Body of pancreas (tissue), 4 donors: ENCODE results near the gene RAMP1. TPM values are rescaled to one million over a fixed set of nuclear protein-coding genes. Genes with fewer than 3 reads are reported as not detected.
A peak's percentile ranks its signal among the peaks of the same experiment; 100 is the strongest.

Experiments used
- ATAC-seq: fragments of 150-250 bp; one replicate; pipeline ENCODE4 v1.9.1; 2016
- DNase-seq, 4 donors: peaks; one replicate each; pipeline ENCODE4 v3.0.0-alpha.2; 2019
- H3K27ac ChIP-seq, 4 donors: fragments of 200-600 bp; sonication (generic); 1 replicate in 3 of 4; 2 replicates in 1 of 4; pipeline versions ENCODE4 v1.5.1 to v1.6.1; 2016 to 2019; ENCODE audit warnings: mild to moderate bottlenecking in 1 of 4, mixed read lengths in 1 of 4, moderate library complexity in 1 of 4
- H3K27me3 ChIP-seq, 2 donors: fragments of 200-600 bp; sonication (generic); one replicate each; pipeline ENCODE4 v1.6.0; 2016; ENCODE audit warnings: mild to moderate bottlenecking in 1 of 2
- H3K36me3 ChIP-seq, 2 donors: fragments of 200-600 bp; sonication (generic); replicated peaks in 1 of 2; 2 replicates each; pipeline ENCODE4 v1.5.1; 2016; ENCODE audit warnings: low read depth in 2 of 2; ENCODE audit not compliant: insufficient read depth in 1 of 2
- H3K4me1 ChIP-seq: fragments of 200-600 bp; sonication (generic); one replicate; pipeline ENCODE4 v1.6.0; 2016
- H3K4me3 ChIP-seq, 2 donors: fragments of 200-600 bp; sonication (generic); 1 replicate in 1 of 2; 2 replicates in 1 of 2; pipeline ENCODE4 v1.5.1; 2016 to 2019
- H3K9me3 ChIP-seq, 3 donors: fragments of 200-600 bp; sonication (generic); 1 replicate in 2 of 3; 2 replicates in 1 of 3; pipeline ENCODE4 v1.5.1; 2016
- POLR2A ChIP-seq, 3 donors: fragments of 450-650 bp; IDR thresholded peaks; one replicate each; pipeline ENCODE4 v1.6.1; 2016; ENCODE audit warnings: antibody characterized with exemption in 3 of 3, mild to moderate bottlenecking in 2 of 3
- WGBS, 2 donors: methylation state at CpG; one replicate each; pipeline ENCODE4 v1.1.5; 2017; 5-methylcytosine and 5-hydroxymethylcytosine counted together
- intact Hi-C: fragments of 100-400 bp; cut with DNase I; formaldehyde crosslinking; loops from one replicate; pipeline ENCODE4 v1.15.1; 2023
- small RNA-seq: library from RNA; depleted of rRNA; stranded (forward); fragments of <200 nt; gene quantifications from one replicate; pipeline ENCODE3, GENCODE V24; 2016
- total RNA-seq, 2 donors: library from RNA; depleted of rRNA; stranded (reverse); fragments of >200 nt; gene quantifications; one replicate each; pipeline ENCODE4 v1.1.0, GENCODE V29; 2016
- TF ChIP-seq, protein P1 (sequence below), 7 experiments: fragments of 450-650 bp in 4 of 7; fragments of 200-600 bp in 3 of 7; sonication (generic) in 3 of 7; IDR thresholded peaks; one replicate each; pipeline ENCODE4 v1.5.1; 2016 to 2019; ENCODE audit warnings: antibody characterized with exemption in 7 of 7

Gene RAMP1
- total RNA-seq, 2 donors from 2014 or later, result 74.2 to 85.4 TPM

DNA sequence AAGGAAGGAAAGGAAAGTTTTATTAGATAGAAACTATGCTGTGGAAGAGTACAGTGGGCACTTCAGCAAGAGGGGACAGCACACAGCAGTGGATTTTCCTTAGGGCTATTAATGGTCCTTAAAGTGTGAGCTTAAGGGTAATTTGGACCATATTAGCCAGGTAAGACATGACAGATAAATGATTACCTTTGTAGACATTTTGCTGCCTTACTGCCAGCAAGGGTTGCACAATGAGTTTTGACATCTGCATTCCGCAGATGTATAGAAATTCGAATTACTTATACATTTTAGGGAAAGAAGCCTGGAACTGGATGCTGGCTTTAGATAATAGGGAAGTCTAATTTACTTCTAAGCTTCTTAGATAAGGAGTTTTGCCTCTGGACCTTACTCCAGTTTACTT lies 93.4 kb downstream of the RAMP1 start:
- Histone ChIP-seq H3K4me3 (no peak overlapping the region), H3K9me3 (no peaks in the 10 kb centered on the region), H3K4me1 (peaks cover 9% of the 10 kb centered on the region), H3K36me3 (no peaks in the 10 kb centered on the region), H3K27ac (no peak overlapping the region), H3K27me3 (no peaks in the 10 kb centered on the region)
- TF ChIP-seq POLR2A (IDR thresholded peaks at IDR 0.05), result no peak
- TF ChIP-seq, protein P1, sequence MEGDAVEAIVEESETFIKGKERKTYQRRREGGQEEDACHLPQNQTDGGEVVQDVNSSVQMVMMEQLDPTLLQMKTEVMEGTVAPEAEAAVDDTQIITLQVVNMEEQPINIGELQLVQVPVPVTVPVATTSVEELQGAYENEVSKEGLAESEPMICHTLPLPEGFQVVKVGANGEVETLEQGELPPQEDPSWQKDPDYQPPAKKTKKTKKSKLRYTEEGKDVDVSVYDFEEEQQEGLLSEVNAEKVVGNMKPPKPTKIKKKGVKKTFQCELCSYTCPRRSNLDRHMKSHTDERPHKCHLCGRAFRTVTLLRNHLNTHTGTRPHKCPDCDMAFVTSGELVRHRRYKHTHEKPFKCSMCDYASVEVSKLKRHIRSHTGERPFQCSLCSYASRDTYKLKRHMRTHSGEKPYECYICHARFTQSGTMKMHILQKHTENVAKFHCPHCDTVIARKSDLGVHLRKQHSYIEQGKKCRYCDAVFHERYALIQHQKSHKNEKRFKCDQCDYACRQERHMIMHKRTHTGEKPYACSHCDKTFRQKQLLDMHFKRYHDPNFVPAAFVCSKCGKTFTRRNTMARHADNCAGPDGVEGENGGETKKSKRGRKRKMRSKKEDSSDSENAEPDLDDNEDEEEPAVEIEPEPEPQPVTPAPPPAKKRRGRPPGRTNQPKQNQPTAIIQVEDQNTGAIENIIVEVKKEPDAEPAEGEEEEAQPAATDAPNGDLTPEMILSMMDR (IDR thresholded peaks at IDR 0.05), result no peak
- WGBS, 2 donors, result 69 to 71% methylated on average over 2 of the region's 2 CpGs
- DNase-seq, result no peak
- intact Hi-C loops, result no loop called here
- no peak for ATAC-seq

DNA sequence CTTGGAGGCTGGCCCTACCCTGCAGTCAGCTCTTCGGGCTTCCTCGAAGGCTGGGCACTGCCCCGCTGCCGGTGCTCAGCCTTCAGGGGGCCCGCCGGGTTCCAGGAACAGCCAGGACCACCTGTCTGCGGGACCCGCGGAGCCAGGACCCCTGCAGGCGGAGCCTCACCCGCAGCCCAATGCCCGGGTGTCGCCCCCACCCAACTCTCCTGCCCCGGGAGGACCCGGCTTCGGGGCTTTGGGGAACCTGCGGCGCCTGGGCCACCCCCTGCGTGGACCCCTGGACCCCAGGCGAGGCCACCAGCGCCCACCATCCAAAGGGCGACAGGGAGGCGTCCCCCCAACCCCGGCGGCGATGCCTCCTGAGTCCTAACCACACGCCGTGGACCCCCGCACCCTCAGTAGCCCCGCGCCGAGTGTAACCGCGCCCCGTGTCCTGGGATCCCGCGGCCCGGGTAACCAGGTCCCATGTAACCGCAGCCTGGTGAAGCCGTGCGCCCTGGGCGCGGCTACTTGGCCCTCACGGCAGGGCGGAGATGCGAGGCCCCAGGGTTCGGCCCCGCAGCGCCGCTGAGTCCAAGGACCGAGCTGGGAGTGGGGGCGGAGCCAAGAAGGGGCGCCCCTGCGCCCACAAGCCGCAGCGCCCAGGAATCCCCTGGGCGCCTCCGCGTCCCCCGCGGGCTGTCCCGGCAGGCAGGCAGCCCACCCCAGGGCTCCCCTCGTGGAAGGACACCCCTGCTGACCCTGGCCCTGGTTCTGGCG lies 96.4 kb downstream of the RAMP1 start:
- intact Hi-C loops, result no loop called here
- Histone ChIP-seq H3K36me3 (no peaks in the 10 kb centered on the region), H3K4me1 (peaks cover 22% of the 10 kb centered on the region), H3K27ac (no peak overlapping the region), H3K27me3 (no peaks in the 10 kb centered on the region), H3K4me3 (no peak overlapping the region), H3K9me3 (no peaks in the 10 kb centered on the region)
- WGBS, 2 donors, result 8 to 41% methylated on average over 3 to 45 of the region's 64 CpGs
- no peak for ATAC-seq
- DNase-seq, result peak in 1 of 4 donors; percentile 15
- TF ChIP-seq POLR2A (IDR thresholded peaks at IDR 0.05), result no peak
- TF ChIP-seq, protein P1 (IDR thresholded peaks at IDR 0.05), result no peak

DNA sequence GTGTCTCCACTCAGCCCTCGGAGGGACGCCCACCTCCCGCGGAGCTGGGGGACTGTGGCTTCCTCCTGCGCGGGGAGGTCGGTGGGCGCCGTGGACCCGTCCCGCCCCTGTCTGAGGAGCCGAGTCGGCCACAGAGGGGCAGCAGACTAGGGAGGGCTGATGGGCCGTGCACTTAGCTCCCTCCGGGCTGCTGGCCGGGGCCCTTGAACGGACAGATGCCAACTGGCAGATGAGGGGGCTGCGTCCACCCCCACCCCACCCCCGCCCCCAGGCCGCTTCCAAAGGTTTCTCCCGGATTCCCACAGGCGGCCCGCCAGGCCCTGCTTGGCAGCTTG lies 96.9 kb downstream of the RAMP1 start:
- WGBS, 2 donors, result 40% methylated on average over 23 of the region's 23 CpGs; no CpG with 5 or more reads in 1 of the 2 donors
- Histone ChIP-seq H3K4me3 (no peak overlapping the region), H3K4me1 (peaks cover 28% of the 10 kb centered on the region), H3K27ac (no peak overlapping the region), H3K27me3 (no peaks in the 10 kb centered on the region), H3K36me3 (no peaks in the 10 kb centered on the region), H3K9me3 (no peaks in the 10 kb centered on the region)
- no peak for ATAC-seq
- intact Hi-C loops, result no loop called here
- DNase-seq, result no peak
- TF ChIP-seq, protein P1 (IDR thresholded peaks at IDR 0.05), result no peak
- TF ChIP-seq POLR2A (IDR thresholded peaks at IDR 0.05), result no peak

DNA sequence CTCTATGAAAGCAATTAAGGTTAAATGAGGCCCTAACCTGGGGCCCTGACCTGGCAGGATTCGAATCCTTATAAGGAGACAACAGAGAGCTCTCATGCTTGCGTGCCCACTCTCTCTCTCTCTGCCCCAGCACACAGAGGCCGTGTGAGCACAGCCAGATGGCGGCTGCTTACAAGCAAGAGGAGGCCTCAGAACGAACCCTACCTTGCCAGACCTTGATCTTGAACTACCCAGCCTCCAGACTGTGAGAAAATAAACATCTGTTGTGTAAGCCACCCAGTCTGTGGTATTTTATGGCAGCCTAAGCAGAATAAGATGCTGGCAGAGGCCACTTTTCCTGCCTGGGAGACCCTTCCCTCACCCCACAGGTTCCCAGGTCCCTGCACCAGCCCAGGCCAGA lies 102.2 kb downstream of the RAMP1 start:
- Histone ChIP-seq H3K4me1 (peaks cover 57% of the 10 kb centered on the region), H3K9me3 (peaks cover 0 to 10% (median 0%) of the 10 kb centered on the region in 3 donors), H3K36me3 (no peaks in the 10 kb centered on the region), H3K27me3 (no peaks in the 10 kb centered on the region), H3K27ac (peak overlapping the region; percentile 80 to 90 (median 89)), H3K4me3 (no peak overlapping the region)
- intact Hi-C loops, result no loop called here
- DNase-seq (peak; percentile 89 to 96 (median 94)), ATAC-seq (peak; percentile 86)
- WGBS, 2 donors, result 26 to 30% methylated on average over 5 of the region's 5 CpGs
- TF ChIP-seq, protein P1 (IDR thresholded peaks at IDR 0.05), result no peak
- TF ChIP-seq POLR2A (IDR thresholded peaks at IDR 0.05), result peak in 1 of 3 donors; percentile 26

Small RNA genes lying within 50 kb of the gene (small RNA-seq; reads per million reads assigned to genes)
- gene RF00157, result not detected

Other genes starting within 250 kb of the RAMP1 start
- 10 to 100 TPM; 49.8 to 57.1 TPM for gene LRRFIP1, start 232.0 kb upstream of the RAMP1 start, total RNA-seq
- gene RBM44, start 60.8 kb upstream of the RAMP1 start, total RNA-seq, result 1 to 10 TPM in 1 of 2 donors, under 1 TPM in 1; 0.52 to 1.6 TPM
- 10 to 100 TPM; 67.7 to 69.9 TPM for gene UBE2F, start 107.4 kb downstream of the RAMP1 start, total RNA-seq
- 10 to 100 TPM; 18.5 to 32.4 TPM for gene SCLY, start 201.4 kb downstream of the RAMP1 start, total RNA-seq
- not detected for gene ESPNL, start 240.7 kb downstream of the RAMP1 start, total RNA-seq